D721Med (cell line): ENCODE data around the gene SS18L1.

Source experiments
- DNase-seq: peaks from one replicate; pipeline ENCODE4 v3.0.0; 2011; ENCODE audit warnings: low spot score; ENCODE audit not compliant: insufficient read length
- FAIRE-seq: peaks from 2 replicates; lab custom pipeline; 2011; peaks lifted over from hg19 to GRCh38; lab: Jason Lieb, UNC
- CTCF ChIP-seq: IDR thresholded peaks from 2 replicates; pipeline ENCODE4 v1.5.1; 2012; ENCODE audit warnings: mild to moderate bottlenecking, control low read depth; ENCODE audit not compliant: insufficient read depth; ENCODE audit errors: missing control alignments

The SS18L1 gene

GRCh38 chr20:62138204-62138543 lies 5.4 kb upstream of the SS18L1 start:
- TF ChIP-seq CTCF: no peak
- no peak for FAIRE-seq

GRCh38 chr20:62138912-62139311 lies 4.7 kb upstream of the SS18L1 start:
- DNase-seq (no peak), FAIRE-seq (no peak)
- no peak for TF ChIP-seq CTCF

More at GRCh38 chr20:62138204-62138543, 5.4 kb upstream of the SS18L1 start:
- DNase-seq: no peak

- DNase-seq (no peak), FAIRE-seq (no peak)
- TF ChIP-seq CTCF: no peak
Measured at GRCh38 chr20:62139636-62140035, 3.9 kb upstream of the SS18L1 start.

DNA sequence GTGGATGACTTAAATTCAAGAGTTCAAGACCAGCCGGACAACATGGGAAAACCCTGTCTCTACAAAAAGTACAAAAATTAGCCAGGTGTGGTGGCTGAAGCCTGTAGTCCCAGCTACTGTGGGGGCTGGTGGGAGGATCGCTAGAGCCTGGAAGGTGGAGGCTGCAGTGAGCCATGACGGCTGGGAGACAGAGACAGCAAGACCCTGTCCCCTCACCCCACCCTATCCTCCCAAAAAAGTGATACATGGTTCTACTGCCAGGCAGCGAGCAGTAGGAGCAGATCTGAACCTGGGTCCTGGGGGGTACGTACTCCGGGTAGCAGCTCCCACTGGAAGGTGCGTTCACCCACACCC lies 2.5 kb upstream of the SS18L1 start:
- no peak for FAIRE-seq
- no peak for DNase-seq
- TF ChIP-seq CTCF: no peak

DNA sequence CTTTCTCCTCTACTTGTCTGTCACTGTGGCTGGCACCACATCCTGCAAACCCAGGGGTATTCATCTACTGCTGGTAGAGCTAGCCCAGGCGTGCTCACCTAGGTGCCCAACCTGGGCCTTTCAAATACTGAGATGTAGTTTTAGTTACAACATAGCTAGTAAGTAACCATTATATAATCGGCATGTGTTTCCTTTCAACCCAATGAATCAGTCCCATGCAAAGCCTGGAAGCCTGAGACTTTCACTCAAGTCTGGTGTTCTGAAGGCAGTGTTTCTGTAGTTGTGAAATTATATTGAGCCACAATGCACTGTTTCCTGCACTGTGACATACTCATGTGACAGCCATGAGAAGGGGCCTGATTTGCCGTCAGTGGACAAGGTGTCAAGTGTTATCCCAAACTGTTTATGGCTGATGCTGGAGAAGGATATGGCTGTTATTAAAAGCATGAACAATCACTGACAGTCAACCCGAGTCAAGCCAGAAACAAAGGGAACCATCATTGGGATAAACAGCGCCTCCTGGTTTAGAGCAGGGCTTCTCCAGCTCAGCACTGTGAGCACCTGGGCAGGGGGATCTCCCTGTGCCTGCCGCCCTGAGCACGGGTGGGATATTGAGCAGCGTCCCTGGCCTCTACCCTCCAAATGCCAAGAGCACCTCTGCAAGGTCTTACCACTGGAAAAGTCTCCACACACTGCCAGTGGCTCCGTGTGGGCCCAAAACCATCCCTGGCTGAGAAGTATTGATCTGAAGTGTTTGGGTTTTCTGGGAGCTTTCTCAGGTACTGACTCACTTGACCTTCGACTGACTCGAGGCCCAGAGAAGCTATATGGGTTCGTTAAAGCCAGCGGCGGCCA lies 1.9 kb upstream of the SS18L1 start:
- peak; percentile 35 for TF ChIP-seq CTCF
- no peak for DNase-seq
- no peak for FAIRE-seq

DNA sequence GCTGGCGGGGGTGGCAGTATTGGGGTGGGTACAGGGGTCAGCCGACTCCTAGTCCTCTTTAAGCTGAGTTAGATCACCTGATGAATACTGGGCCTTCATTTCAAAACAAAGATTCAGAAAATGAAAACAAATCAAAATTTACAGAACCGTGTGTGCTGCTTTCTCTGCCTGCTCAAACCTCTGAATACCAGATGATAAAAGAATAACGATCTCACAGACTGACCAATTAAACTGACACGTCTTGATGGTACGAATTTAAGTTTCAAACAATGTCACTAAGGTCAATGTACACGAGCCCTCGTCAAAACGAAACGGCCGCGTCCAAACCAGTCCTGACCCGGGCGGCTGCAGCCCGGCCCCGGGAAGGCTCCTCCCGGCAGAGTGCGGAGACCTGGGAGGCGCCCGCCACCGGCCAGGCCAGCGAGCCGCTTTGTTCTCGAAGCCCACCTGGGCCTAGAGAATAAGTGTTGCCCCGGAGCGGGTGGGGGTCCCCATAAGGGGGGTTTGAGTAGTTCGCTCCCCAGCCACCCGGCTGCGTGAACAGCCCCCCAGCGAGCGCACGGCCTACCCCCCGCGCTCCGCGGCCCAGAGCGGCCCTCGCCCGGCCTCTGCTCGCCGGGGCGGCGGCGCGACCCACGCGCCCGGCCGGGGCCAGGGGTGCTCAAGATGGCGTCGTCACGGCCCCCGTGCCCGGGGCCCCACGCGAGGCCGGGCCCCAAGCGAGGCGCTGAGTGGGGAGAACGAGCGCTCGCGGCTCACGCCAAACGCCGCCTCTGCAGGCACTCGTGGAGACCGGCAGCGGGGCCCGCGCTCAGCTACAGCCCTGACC lies 1.1 kb upstream of the SS18L1 start:
- FAIRE-seq: no peak
- no peak for DNase-seq

More for the DNA sequence above, 1.1 kb upstream of the SS18L1 start:
- no peak for TF ChIP-seq CTCF
